Fibroblast of villous mesenchyme (primary cell): Measurements from ENCODE around the gene INSYN1. TPM values are rescaled to one million over a fixed set of nuclear protein-coding genes. Genes with fewer than 3 reads are reported as not detected.

Experiments
- DNase-seq: peaks from one replicate; pipeline ENCODE4 v3.0.0-alpha.2; 2010; ENCODE audit warnings: low read depth
- H3K4me3 ChIP-seq: 2 replicates; pipeline ENCODE4 v1.5.1; 2011; ENCODE audit warnings: low read depth, mild to moderate bottlenecking, low read length
- total RNA-seq: library from RNA; depleted of rRNA; stranded (reverse); fragments of >200 nt; gene quantifications from 2 replicates; pipeline ENCODE4 v1.2.3, GENCODE V29; 2012
- TF ChIP-seq, protein P1 (sequence below): IDR thresholded peaks from 2 replicates; pipeline ENCODE4 v1.5.1; 2012; ENCODE audit warnings: low read depth, mild to moderate bottlenecking, low read length; ENCODE audit not compliant: insufficient read depth

The INSYN1 gene
- total RNA-seq, 1 donor, result under 0.01 TPM

- no peak overlapping the region for H3K4me3 ChIP-seq
- DNase-seq, result no peak
- TF ChIP-seq, protein P1, sequence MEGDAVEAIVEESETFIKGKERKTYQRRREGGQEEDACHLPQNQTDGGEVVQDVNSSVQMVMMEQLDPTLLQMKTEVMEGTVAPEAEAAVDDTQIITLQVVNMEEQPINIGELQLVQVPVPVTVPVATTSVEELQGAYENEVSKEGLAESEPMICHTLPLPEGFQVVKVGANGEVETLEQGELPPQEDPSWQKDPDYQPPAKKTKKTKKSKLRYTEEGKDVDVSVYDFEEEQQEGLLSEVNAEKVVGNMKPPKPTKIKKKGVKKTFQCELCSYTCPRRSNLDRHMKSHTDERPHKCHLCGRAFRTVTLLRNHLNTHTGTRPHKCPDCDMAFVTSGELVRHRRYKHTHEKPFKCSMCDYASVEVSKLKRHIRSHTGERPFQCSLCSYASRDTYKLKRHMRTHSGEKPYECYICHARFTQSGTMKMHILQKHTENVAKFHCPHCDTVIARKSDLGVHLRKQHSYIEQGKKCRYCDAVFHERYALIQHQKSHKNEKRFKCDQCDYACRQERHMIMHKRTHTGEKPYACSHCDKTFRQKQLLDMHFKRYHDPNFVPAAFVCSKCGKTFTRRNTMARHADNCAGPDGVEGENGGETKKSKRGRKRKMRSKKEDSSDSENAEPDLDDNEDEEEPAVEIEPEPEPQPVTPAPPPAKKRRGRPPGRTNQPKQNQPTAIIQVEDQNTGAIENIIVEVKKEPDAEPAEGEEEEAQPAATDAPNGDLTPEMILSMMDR, result no peak
These were observed 18.4 kb upstream of the INSYN1 start for GRCh38 chr15:73771385-73772045.

GRCh38 chr15:73770050-73770449 is 16.9 kb upstream of the INSYN1 start:
- TF ChIP-seq, protein P1, result no peak
- DNase-seq, result no peak
- H3K4me3 ChIP-seq, result no peak overlapping the region

DNA sequence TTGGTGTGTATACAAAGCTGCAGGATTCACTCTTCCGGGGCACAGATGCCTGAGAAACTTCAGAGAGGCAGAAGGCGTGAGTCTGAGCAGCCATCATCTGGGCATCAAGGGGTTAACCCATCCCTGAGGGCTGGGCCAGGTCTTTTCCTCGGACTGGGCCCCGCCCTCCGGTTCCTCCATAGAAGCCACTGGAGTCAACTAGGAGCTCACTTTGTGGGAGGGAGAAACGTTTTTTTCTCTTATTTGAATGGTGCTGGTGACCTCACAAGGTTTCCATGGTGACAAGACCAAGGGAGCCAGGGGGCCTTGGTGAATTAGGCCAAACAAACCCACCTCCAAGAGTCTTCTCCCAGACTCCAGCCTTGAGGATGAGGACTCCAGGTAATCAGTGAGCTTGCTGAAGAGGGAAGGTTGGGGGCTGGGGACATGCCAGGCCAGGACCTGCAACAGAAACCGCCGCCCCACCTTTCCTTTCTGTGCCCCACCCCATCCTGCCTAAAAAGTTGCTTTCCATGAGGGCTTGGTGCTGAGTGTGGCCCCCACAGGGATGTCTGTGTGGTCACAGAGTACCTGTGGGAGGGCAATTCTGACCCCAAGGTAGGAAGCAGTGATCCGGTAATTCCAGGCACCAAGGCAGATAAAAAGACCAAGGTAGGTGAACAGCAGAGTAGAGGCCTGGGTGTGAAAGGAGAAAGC is 14.8 kb upstream of the INSYN1 start:
- TF ChIP-seq, protein P1, result no peak
- H3K4me3 ChIP-seq, result no peak overlapping the region
- DNase-seq, result no peak

DNA sequence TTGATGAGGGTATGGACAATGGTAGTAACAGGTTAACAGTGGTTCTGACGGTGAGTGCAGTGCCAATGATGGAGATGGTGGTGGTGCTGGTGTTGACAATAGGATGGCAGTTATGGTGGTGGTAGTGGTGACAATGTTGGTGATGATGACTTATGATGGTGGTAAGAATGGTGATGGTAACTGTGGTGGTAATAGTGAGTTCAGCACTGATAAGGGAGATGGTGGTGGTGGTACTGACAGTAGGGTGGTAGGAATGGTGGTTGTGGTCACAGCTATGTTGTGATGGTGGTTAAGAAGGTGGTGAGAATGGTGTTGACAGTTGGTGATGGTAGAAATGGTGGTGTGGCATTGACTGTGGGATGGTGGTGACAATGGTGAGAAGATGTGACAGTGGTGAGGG is 13.4 kb upstream of the INSYN1 start:
- DNase-seq, result no peak
- TF ChIP-seq, protein P1, result no peak
- no peak overlapping the region for H3K4me3 ChIP-seq

GRCh38 chr15:73765778-73766177 is 12.6 kb upstream of the INSYN1 start:
- DNase-seq, result no peak
- TF ChIP-seq, protein P1, result no peak
- H3K4me3 ChIP-seq, result no peak overlapping the region

GRCh38 chr15:73763931-73764330 is 10.8 kb upstream of the INSYN1 start:
- H3K4me3 ChIP-seq, result no peak overlapping the region
- DNase-seq, result no peak
- TF ChIP-seq, protein P1, result no peak
